GM10266 (cell line): ENCODE data around the gene SCIMP.

ENCODE experiments used
- DNase-seq: peaks from one replicate; pipeline ENCODE4 v3.0.0; 2012; ENCODE audit errors: extremely low spot score
- CTCF ChIP-seq: IDR thresholded peaks from 2 replicates; pipeline ENCODE4 v1.5.1; 2012; ENCODE audit warnings: mild to moderate bottlenecking, low read depth; ENCODE audit not compliant: control insufficient read depth, insufficient read depth; ENCODE audit errors: missing control alignments

SCIMP gene

GRCh38 chr17:5234645-5235576 is at the start of gene SCIMP:
TSS of gene SCIMP (minus strand) at chr17:5234860. CDS start at chr17:5234755, 105 bp downstream.
- TF ChIP-seq CTCF, result no peak
- DNase-seq, result peak; percentile 42

GRCh38 chr17:5283571-5284315 is 49.1 kb upstream of the SCIMP start:
- no peak for TF ChIP-seq CTCF
- DNase-seq, result no peak

GRCh38 chr17:5282642-5283217 is 48.1 kb upstream of the SCIMP start:
- no peak for TF ChIP-seq CTCF
- no peak for DNase-seq

- no peak for TF ChIP-seq CTCF
- DNase-seq, result peak; percentile 97
Observed at GRCh38 chr17:5281814-5282641, 47.4 kb upstream of the SCIMP start, which contains the start of gene RABEP1. TSS of gene RABEP1 (plus strand) at chr17:5282284. CDS start at chr17:5282487, 203 bp downstream.

GRCh38 chr17:5272322-5272721 is 37.7 kb upstream of the SCIMP start:
- DNase-seq, result no peak
- TF ChIP-seq CTCF, result no peak

GRCh38 chr17:5269241-5269960 is 34.7 kb upstream of the SCIMP start:
- DNase-seq, result no peak
- TF ChIP-seq CTCF, result no peak
